SK-N-SH treated with all-trans-retinoic acid at 6 μM for 48 hours (cell line): ENCODE measurements around the gene DCHS2.

Experiments used
- ATAC-seq: fragments of 200-7000 bp; cut with Tn5 transposase; 3 replicates; pipeline ENCODE4 v1.9.1; 2020; ENCODE audit warnings: mild to moderate bottlenecking, moderate library complexity
- ARNTL ChIP-seq: fragments of 450-650 bp; formaldehyde crosslinking; IDR thresholded peaks from 2 replicates; pipeline ENCODE4 v1.5.0; 2020; ENCODE audit warnings: low read depth, mild to moderate bottlenecking, moderate library complexity, borderline replicate concordance
- BACH2 ChIP-seq: fragments of 250-450 bp; sonication (Bioruptor Pico); IDR thresholded peaks from 2 replicates; pipeline ENCODE4 v1.9.0; 2021; ENCODE audit warnings: mild to moderate bottlenecking, borderline replicate concordance
- CREB5 ChIP-seq: fragments of 250-450 bp; sonication (Bioruptor Pico); IDR thresholded peaks from 2 replicates; pipeline ENCODE4 v1.5.1; 2020; ENCODE audit warnings: low read depth, mild to moderate bottlenecking, moderate library complexity
- CSRNP3 ChIP-seq: fragments of 250-450 bp; sonication (Bioruptor Pico); IDR thresholded peaks from 2 replicates; pipeline ENCODE4 v1.5.1; 2021; ENCODE audit warnings: mild to moderate bottlenecking, moderate library complexity
- ESRRG ChIP-seq: fragments of 250-450 bp; sonication (Bioruptor Pico); IDR thresholded peaks from 2 replicates; pipeline ENCODE4 v1.6.1; 2021; ENCODE audit warnings: mild to moderate bottlenecking
- GLIS3 ChIP-seq: fragments of 250-450 bp; sonication (Bioruptor Pico); IDR thresholded peaks from 2 replicates; pipeline ENCODE4 v1.5.0; 2020; ENCODE audit warnings: mild to moderate bottlenecking, moderate library complexity
- ISL1 ChIP-seq: fragments of 250-450 bp; sonication (Bioruptor Pico); IDR thresholded peaks from 2 replicates; pipeline ENCODE4 v2.1.2; 2022; ENCODE audit warnings: mild to moderate bottlenecking, moderate library complexity
- OSR1 ChIP-seq: fragments of 250-450 bp; sonication (Bioruptor Pico); IDR thresholded peaks from 2 replicates; pipeline ENCODE4 v1.8.0; 2022; ENCODE audit warnings: moderate library complexity, mild to moderate bottlenecking, inconsistent platforms
- PATZ1 ChIP-seq: fragments of 250-450 bp; sonication (Bioruptor Pico); IDR thresholded peaks from 2 replicates; pipeline ENCODE4 v1.8.0; 2020; ENCODE audit warnings: mild to moderate bottlenecking, moderate library complexity, borderline replicate concordance
- POU6F1 ChIP-seq: fragments of 250-450 bp; sonication (Bioruptor Pico); IDR thresholded peaks from 2 replicates; pipeline ENCODE4 v1.8.0; 2021; ENCODE audit warnings: low read depth, mild to moderate bottlenecking, moderate library complexity, borderline replicate concordance
- PPARA ChIP-seq: fragments of 250-450 bp; sonication (Bioruptor Pico); IDR thresholded peaks from 2 replicates; pipeline ENCODE4 v1.5.0; 2020; ENCODE audit warnings: mild to moderate bottlenecking, borderline replicate concordance
- RARB ChIP-seq: fragments of 250-450 bp; sonication (Bioruptor Pico); IDR thresholded peaks from 2 replicates; pipeline ENCODE4 v1.8.0; 2021; ENCODE audit warnings: mild to moderate bottlenecking, moderate library complexity
- SNAI2 ChIP-seq: fragments of 250-450 bp; sonication (Bioruptor Pico); IDR thresholded peaks from 2 replicates; pipeline ENCODE4 v1.5.0; 2020; ENCODE audit warnings: mild to moderate bottlenecking, moderate library complexity
- TCF4 ChIP-seq: fragments of 250-450 bp; sonication (Bioruptor Pico); IDR thresholded peaks from 2 replicates; pipeline ENCODE4 v1.8.0; 2021; ENCODE audit warnings: mild to moderate bottlenecking, moderate library complexity, borderline replicate concordance
- TSHZ2 ChIP-seq: fragments of 250-450 bp; sonication (Bioruptor Pico); IDR thresholded peaks from 2 replicates; pipeline ENCODE4 v1.5.0; 2020; ENCODE audit warnings: mild to moderate bottlenecking, moderate library complexity
- ZC3H10 ChIP-seq: fragments of 250-450 bp; sonication (Bioruptor Pico); IDR thresholded peaks from 2 replicates; pipeline ENCODE4 v1.5.1; 2021; ENCODE audit warnings: mild to moderate bottlenecking, moderate library complexity
- ZFP30 ChIP-seq: fragments of 450-650 bp; formaldehyde crosslinking; IDR thresholded peaks from 2 replicates; pipeline ENCODE4 v1.5.0; 2022; ENCODE audit warnings: mild to moderate bottlenecking, moderate library complexity
- ZNF565 ChIP-seq: fragments of 450-650 bp; formaldehyde crosslinking; conservative IDR thresholded peaks from 2 replicates; pipeline ENCODE4 v1.5.0; 2020; ENCODE audit warnings: low read depth, mild to moderate bottlenecking, moderate library complexity
- ZNF70 ChIP-seq: fragments of 450-650 bp; formaldehyde crosslinking; IDR thresholded peaks from 2 replicates; pipeline ENCODE4 v1.5.0; 2020; ENCODE audit warnings: mild to moderate bottlenecking, moderate library complexity
- ZNF8 ChIP-seq: fragments of 450-650 bp; formaldehyde crosslinking; IDR thresholded peaks from 2 replicates; pipeline ENCODE4 v1.5.0; 2020; ENCODE audit warnings: mild to moderate bottlenecking, moderate library complexity

DCHS2 gene

GRCh38 chr4:154534296-154534695 lies 42.7 kb upstream of the DCHS2 start (continued):
- TF ChIP-seq POU6F1 (CRISPR knock-in tag) (no peak), TCF4 (CRISPR knock-in tag) (no peak), CREB5 (CRISPR knock-in tag) (no peak)

GRCh38 chr4:154529728-154530519 lies 38.3 kb upstream of the DCHS2 start:
- no peak for ATAC-seq
- no peak for TF ChIP-seq CREB5 (CRISPR knock-in tag)
- TF ChIP-seq, all 23 proteins: peak for 0

- ATAC-seq, result no peak
- TF ChIP-seq OSR1 (CRISPR knock-in tag) (no peak), ARNTL (CRISPR knock-in tag) (no peak), ESRRG (CRISPR knock-in tag) (no peak), ZFP30 (CRISPR knock-in tag) (no peak), ZNF565 (no peak)
These were observed 37.3 kb upstream of the DCHS2 start for GRCh38 chr4:154528869-154529268.

- TF ChIP-seq TSHZ2 (no peak), SNAI2 (CRISPR knock-in tag) (no peak), GLIS3 (CRISPR knock-in tag) (no peak), ZNF8 (no peak), CREB5 (CRISPR knock-in tag) (no peak), PPARA (CRISPR knock-in tag) (no peak), ISL1 (CRISPR knock-in tag) (no peak), ZNF565 (no peak), ESRRG (CRISPR knock-in tag) (no peak)
- ATAC-seq, result no peak
These were observed 35.7 kb upstream of the DCHS2 start for GRCh38 chr4:154527308-154527707.

GRCh38 chr4:154526151-154526550 lies 34.6 kb upstream of the DCHS2 start:
- no peak for ATAC-seq
- no peak for TF ChIP-seq RARB (CRISPR knock-in tag)
- TF ChIP-seq TCF4 (CRISPR knock-in tag), result no peak
- TF ChIP-seq PATZ1 (CRISPR knock-in tag), result no peak
- TF ChIP-seq ZNF565, result no peak
- TF ChIP-seq ZNF8, result no peak
- no peak for TF ChIP-seq ZC3H10
- TF ChIP-seq ZNF70, result no peak
- TF ChIP-seq BACH2 (CRISPR knock-in tag), result no peak
- TF ChIP-seq SNAI2 (CRISPR knock-in tag), result no peak
- TF ChIP-seq CSRNP3, result no peak
- no peak for TF ChIP-seq PPARA (CRISPR knock-in tag)
- TF ChIP-seq ZFP30 (CRISPR knock-in tag), result no peak
